Choroid plexus epithelial cell (primary cell): ENCODE data around the gene DCTN3.

ENCODE experiments used
- DNase-seq: peaks from one replicate; pipeline ENCODE4 v3.0.0-alpha.2; 2010; ENCODE audit warnings: low read depth
- H3K4me3 ChIP-seq: 2 replicates; pipeline ENCODE4 v1.5.1; 2011; ENCODE audit warnings: low read depth, mild to moderate bottlenecking, control low read depth, low read length, moderate library complexity
- CTCF ChIP-seq: conservative IDR thresholded peaks from 2 replicates; pipeline ENCODE4 v1.5.1; 2011; ENCODE audit warnings: low read depth, mild to moderate bottlenecking, control low read depth, inconsistent platforms, low read length, moderate library complexity

DCTN3 gene

GRCh38 chr9:34628656-34629490, 8.6 kb upstream of the DCTN3 start, which contains the start of gene ARID3C:
Gene ARID3C (minus strand): TSS chr9:34629066. CDS start chr9:34628014, 1,052 bp downstream.
- no peak for TF ChIP-seq CTCF
- H3K4me3 ChIP-seq = peak within 1 kb of the TSS; percentile 20
- no peak for DNase-seq

- no peak overlapping the region for H3K4me3 ChIP-seq
- no peak for TF ChIP-seq CTCF
- no peak for DNase-seq
Observed at GRCh38 chr9:34627716-34628655, 7.7 kb upstream of the DCTN3 start.

GRCh38 chr9:34625186-34625486, 4.8 kb upstream of the DCTN3 start:
- no peak for DNase-seq
- TF ChIP-seq CTCF = no peak
- no peak overlapping the region for H3K4me3 ChIP-seq

- no peak overlapping the region for H3K4me3 ChIP-seq
- TF ChIP-seq CTCF = no peak
- no peak for DNase-seq
Observed at GRCh38 chr9:34624475-34625185, 4.3 kb upstream of the DCTN3 start.

DNA sequence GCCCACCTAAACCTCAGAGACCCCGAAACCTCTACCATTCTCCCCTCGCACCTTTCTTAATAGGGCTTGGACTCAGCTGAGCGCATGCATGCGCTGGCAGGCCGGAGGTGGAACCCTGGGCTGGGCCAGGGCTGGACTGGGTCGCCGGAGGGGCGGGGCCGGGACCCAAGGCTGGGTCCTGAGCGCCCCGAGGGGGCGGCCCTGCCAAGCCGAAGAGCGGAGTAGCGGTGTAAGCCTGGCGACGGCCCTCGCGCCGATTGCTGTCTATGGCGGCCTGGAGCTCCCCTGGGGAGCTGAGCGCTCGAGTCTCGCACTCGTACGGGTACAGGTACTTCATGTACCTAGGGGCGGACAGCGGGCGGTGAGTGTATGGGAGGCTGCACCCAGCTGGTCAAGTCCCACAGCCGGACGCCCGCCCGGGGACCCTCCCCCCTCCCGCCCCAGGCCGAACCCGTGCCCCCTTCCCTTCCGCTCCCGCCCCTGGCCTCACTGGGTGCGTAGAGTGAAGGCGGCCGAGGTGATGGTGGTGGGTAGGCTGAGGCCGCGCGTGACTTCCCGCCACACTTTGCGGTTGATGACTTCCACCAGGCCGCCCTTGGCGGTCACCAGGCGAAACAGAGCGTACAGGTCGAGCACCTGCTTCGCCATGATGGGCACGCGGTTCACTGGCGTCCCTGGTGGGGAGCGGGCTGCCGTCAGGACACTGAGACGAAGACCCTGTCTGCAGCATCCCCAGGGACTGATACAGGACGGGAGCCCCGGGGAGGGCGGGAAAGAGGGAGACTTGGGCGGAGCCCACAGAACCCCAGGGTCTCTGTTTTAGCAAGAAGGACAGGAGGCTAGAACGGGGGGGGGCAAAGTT, 3.3 kb upstream of the DCTN3 start:
- TF ChIP-seq CTCF = no peak
- no peak for DNase-seq
- no peak overlapping the region for H3K4me3 ChIP-seq

GRCh38 chr9:34615132-34615531, 5.2 kb downstream of the DCTN3 start:
- DNase-seq = no peak
- H3K4me3 ChIP-seq = no peak overlapping the region
- TF ChIP-seq CTCF = no peak
